Endothelial cell of umbilical vein (primary cell): Measurements from ENCODE around the gene LYPD5. TPM values are rescaled to one million over a fixed set of nuclear protein-coding genes. Genes with fewer than 3 reads are reported as not detected.
A peak's percentile ranks its signal among the peaks of the same experiment; 100 is the strongest.

Experiments
- BruUV-seq: library from RNA; stranded (reverse); fragments of 400-500 nt; replicated peaks from 2 replicates; lab custom pipeline; 2021; lab: Mats Ljungman, UMichigan
- CTCF ChIA-PET: fragments of 300-600, 350-600 bp; sonication (Branson Sonifier 250); formaldehyde crosslinking; loops from one replicate; lab custom pipeline; 2021; ENCODE audit warnings: antibody characterized with exemption, inconsistent platforms; lab: Charles Lee
- POLR2A ChIA-PET: fragments of 300-600, 350-600 bp; sonication (Branson Sonifier 250); formaldehyde crosslinking; loops from one replicate; lab custom pipeline; 2021; ENCODE audit warnings: antibody characterized with exemption, inconsistent platforms; lab: Charles Lee
- DNase-seq: peaks from one replicate; pipeline ENCODE4 v3.0.0-alpha.2; 2011; ENCODE audit warnings: low read depth, low spot score
- FAIRE-seq: peaks from 2 replicates; lab custom pipeline; 2011; peaks lifted over from hg19 to GRCh38; lab: Jason Lieb, UNC
- H2AFZ ChIP-seq: 2 replicates; pipeline ENCODE4 v1.6.0; 2012; ENCODE audit warnings: low read depth, low read length, control low read depth, inconsistent platforms
- H3K27ac ChIP-seq: 2 replicates; pipeline ENCODE4 v1.5.1; 2011; ENCODE audit warnings: low read depth, mild to moderate bottlenecking, control low read depth, low read length, moderate library complexity; ENCODE audit not compliant: insufficient read depth
- H3K27me3 ChIP-seq, 2 experiments: 2 replicates each; pipeline versions ENCODE4 v1.6.0 to v1.6.1; 2011; ENCODE audit warnings: low read length in 2 of 2, mixed read lengths in 1 of 2; ENCODE audit not compliant: control insufficient read depth in 2 of 2, insufficient read depth in 2 of 2
- H3K36me3 ChIP-seq, 2 experiments: 2 replicates in 1 of 2; 3 replicates in 1 of 2; pipeline ENCODE4 v1.5.1; 2011; ENCODE audit warnings: low read length in 2 of 2, mild to moderate bottlenecking in 1 of 2, moderate library complexity in 1 of 2; ENCODE audit not compliant: control insufficient read depth in 2 of 2, insufficient read depth in 2 of 2; ENCODE audit errors: extremely low read depth in 1 of 2
- H3K4me1 ChIP-seq: 3 replicates; pipeline ENCODE4 v1.5.1; 2011; ENCODE audit warnings: mild to moderate bottlenecking, low read length; ENCODE audit not compliant: control insufficient read depth, insufficient read depth; ENCODE audit errors: extremely low read depth
- H3K4me2 ChIP-seq: 2 replicates; pipeline ENCODE4 v1.6.1; 2011; ENCODE audit warnings: low read length, control low read depth, mixed read lengths; ENCODE audit not compliant: insufficient read depth
- H3K4me3 ChIP-seq, 3 experiments: fragments of 200-600 bp in 1 of 3; sonication (generic), shearing (Covaris generic) in 1 of 3; replicated peaks in 1 of 3; 2 replicates each; pipeline ENCODE4 v1.5.1; 2011 to 2016; ENCODE audit warnings: control low read depth in 3 of 3, low read length in 3 of 3, mild to moderate bottlenecking in 2 of 3, inconsistent platforms in 1 of 3, low read depth in 1 of 3, moderate library complexity in 1 of 3; ENCODE audit not compliant: insufficient read depth in 1 of 3
- H3K79me2 ChIP-seq: 2 replicates; pipeline ENCODE4 v1.6.0; 2012; ENCODE audit warnings: low read length, inconsistent platforms; ENCODE audit not compliant: control insufficient read depth, insufficient read depth
- H3K9ac ChIP-seq: replicated peaks from 2 replicates; pipeline ENCODE3; 2011; ENCODE audit warnings: low read length, control low read depth; ENCODE audit not compliant: insufficient read depth; ENCODE audit errors: extremely low read depth
- H3K9me1 ChIP-seq: replicated peaks from 3 replicates; pipeline ENCODE4 v1.6.0; 2011; ENCODE audit warnings: mild to moderate bottlenecking, low read length; ENCODE audit not compliant: control insufficient read depth, insufficient read depth; ENCODE audit errors: extremely low read depth
- H3K9me3 ChIP-seq: replicated peaks from 2 replicates; pipeline ENCODE4 v1.5.1; 2012; ENCODE audit warnings: low read length, inconsistent platforms; ENCODE audit not compliant: control insufficient read depth, insufficient read depth
- H4K20me1 ChIP-seq: replicated peaks from 2 replicates; pipeline ENCODE3; 2011; ENCODE audit warnings: mild to moderate bottlenecking, low read length; ENCODE audit not compliant: control insufficient read depth, insufficient read depth; ENCODE audit errors: extremely low read depth
- CTCF ChIP-seq, 2 donors: IDR thresholded peaks; 1 replicate in 1 of 2; 2 replicates in 1 of 2; pipeline ENCODE4 v1.5.1; 2011; ENCODE audit warnings: low read length in 2 of 2, mild to moderate bottlenecking in 2 of 2, moderate library complexity in 2 of 2, control low read depth in 1 of 2, inconsistent platforms in 1 of 2, low read depth in 1 of 2; ENCODE audit not compliant: insufficient read depth in 1 of 2; ENCODE audit errors: extremely low read depth in 1 of 2
- EZH2 ChIP-seq: IDR thresholded peaks from 2 replicates; pipeline ENCODE4 v1.6.1; 2012; ENCODE audit warnings: borderline replicate concordance, low read depth, mild to moderate bottlenecking, moderate library complexity, low read length, inconsistent platforms; ENCODE audit not compliant: severe bottlenecking
- FOS ChIP-seq: IDR thresholded peaks from 2 replicates; pipeline ENCODE4 v1.6.1; 2011; ENCODE audit warnings: mild to moderate bottlenecking, low read length, moderate library complexity, borderline replicate concordance; ENCODE audit not compliant: insufficient read depth
- GATA2 ChIP-seq: IDR thresholded peaks from 2 replicates; pipeline ENCODE4 v1.7.0; 2011; ENCODE audit warnings: low read depth, mild to moderate bottlenecking, moderate library complexity, mixed read lengths, low read length; ENCODE audit not compliant: insufficient read length, insufficient read depth
- JUN ChIP-seq: IDR thresholded peaks from 2 replicates; pipeline ENCODE4 v1.6.1; 2011; ENCODE audit warnings: borderline replicate concordance, low read depth; ENCODE audit not compliant: insufficient read length, insufficient read depth
- MAX ChIP-seq: IDR thresholded peaks from 2 replicates; pipeline ENCODE4 v1.6.1; 2011; ENCODE audit not compliant: insufficient read depth, insufficient read length
- MYC ChIP-seq: IDR thresholded peaks from one replicate; pipeline ENCODE4 v1.6.1; 2011; ENCODE audit warnings: mild to moderate bottlenecking, low read depth, low read length
- POLR2A ChIP-seq: IDR thresholded peaks from 2 replicates; pipeline ENCODE4 v1.6.1; 2012; ENCODE audit warnings: low read depth, mild to moderate bottlenecking, control low read depth, low read length
- POLR2AphosphoS5 ChIP-seq: IDR thresholded peaks from 2 replicates; pipeline ENCODE4 v1.6.1; 2012; ENCODE audit warnings: low read depth, mild to moderate bottlenecking, control low read depth, low read length, moderate library complexity; ENCODE audit not compliant: insufficient read depth
- dilution Hi-C: fragments of 300-500 bp; cut with MboI; formaldehyde crosslinking; loops from one replicate; pipeline ENCODE4 v1.15.0; 2019; ENCODE audit warnings: low sequenced_read_pairs; ENCODE audit not compliant: extremely low pct_ligation_motif_present
- intact Hi-C: fragments of 100-400 bp; cut with micrococcal nuclease; formaldehyde crosslinking; loops from one replicate; pipeline ENCODE4 v1.10.0; 2022
- polyA plus RNA-seq, 4 experiments: library from polyadenylated mRNA; depleted of rRNA in 3 of 4; stranded (reverse) in 3 of 4; unstranded in 1 of 4; fragments of >200 nt; gene quantifications; 2 replicates each; pipeline versions ENCODE4 v1.2.1 to v1.2.3, GENCODE V29; 2011 to 2012; ENCODE audit warnings: missing spikeins in 1 of 4
- total RNA-seq: library from RNA; stranded (reverse); gene quantifications from 2 replicates; pipeline ENCODE4 v1.2.3, GENCODE V29; 2021

LYPD5 gene
- total and polyA plus RNA-seq, 2 donors (not counting 3 experiments of a cell fraction or from before 2014, with no cell fraction given): 0.28 TPM; not detected in 1

- Histone ChIP-seq H3K27me3 (no peaks in the 10 kb centered on the region), H3K4me2 (no peak overlapping the region), H3K27ac (no peak overlapping the region), H3K4me3 (no peak overlapping the region), H3K9ac (no peak overlapping the region), H2AFZ (peak overlapping the region; percentile 81), H3K79me2 (no peaks in the 10 kb centered on the region), H3K4me1 (peaks cover 28% of the 10 kb centered on the region), H3K36me3 (no peaks in the 10 kb centered on the region), H3K9me1 (no peaks in the 10 kb centered on the region), H3K9me3 (no peaks in the 10 kb centered on the region), H4K20me1 (no peaks in the 10 kb centered on the region)
- peak; percentile 52 for FAIRE-seq
- TF ChIP-seq CTCF (IDR thresholded peaks at IDR 0.05; ENCODE audit: extremely low read depth in 1 of 2, insufficient read depth in 1 of 2, low read depth in 1 of 2, low read length in 2 of 2) (peak in 1 of 2 donors; percentile 10), JUN (no peak), EZH2 (no peak)
- intact Hi-C loops: no loop called here
- CTCF ChIA-PET: interaction anchor here (0.7 to 6.8 kb wide), 6 partner anchors 13 to 35 kb away, joined by 3 to 114 read pairs (median 4); partner anchors contain the start of gene SMG9
- dilution Hi-C loops: no loop called here
- POLR2A ChIA-PET: no interaction called here
- no TSS peak for BruUV-seq
- DNase-seq: no peak
Measured at GRCh38 chr19:43779820-43780219, 22.4 kb downstream of the LYPD5 start.

DNA sequence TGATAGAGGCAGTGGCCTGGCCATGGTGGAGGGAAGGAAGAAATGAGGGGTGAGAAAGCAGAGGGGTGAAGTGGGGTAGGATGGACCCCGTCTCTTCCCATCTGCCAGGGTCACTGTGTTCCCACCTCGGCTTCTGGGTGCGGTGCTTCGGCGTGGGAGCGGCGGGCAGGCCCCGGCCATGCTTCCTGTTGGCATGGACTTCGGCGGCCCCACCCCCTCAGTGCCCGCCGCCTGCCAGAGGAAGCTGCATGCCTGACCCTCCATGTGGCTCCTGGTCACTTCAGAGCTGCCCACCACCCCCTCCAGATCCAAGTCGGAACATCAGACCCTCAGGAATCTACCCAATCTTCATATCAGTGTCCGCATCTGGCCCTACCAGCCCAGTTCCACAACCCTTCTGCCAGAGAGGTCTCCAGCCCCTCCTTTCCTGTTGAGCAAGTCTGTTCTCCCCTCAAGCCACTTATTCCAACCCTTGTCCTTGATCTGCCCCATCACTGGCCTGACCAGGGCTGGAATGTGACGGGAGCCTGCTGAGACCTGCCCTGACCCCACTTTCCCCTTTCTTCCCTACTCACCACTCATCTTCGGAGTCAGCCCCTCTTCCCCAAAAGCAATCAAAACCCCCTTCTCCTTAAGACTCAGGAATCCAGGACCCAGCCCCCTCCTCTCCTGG is 23.0 kb downstream of the LYPD5 start:
- CTCF ChIA-PET: interaction anchor here (0.7 to 6.8 kb wide), 6 partner anchors 13 to 34 kb away, joined by 3 to 114 read pairs (median 4); no protein-coding TSS in a partner anchor
- Histone ChIP-seq H3K9ac (no peak overlapping the region), H2AFZ (peak overlapping the region; percentile 81), H3K27me3 (no peaks in the 10 kb centered on the region), H3K4me3 (no peak overlapping the region), H3K4me2 (no peak overlapping the region), H3K79me2 (no peaks in the 10 kb centered on the region), H3K4me1 (peaks cover 27% of the 10 kb centered on the region), H4K20me1 (no peaks in the 10 kb centered on the region), H3K27ac (no peak overlapping the region), H3K36me3 (no peaks in the 10 kb centered on the region), H3K9me3 (no peaks in the 10 kb centered on the region), H3K9me1 (no peaks in the 10 kb centered on the region)
- dilution Hi-C loops (no loop called here), intact Hi-C loops (no loop called here)
- TF ChIP-seq MYC: no peak
- TF ChIP-seq MAX: no peak
- TF ChIP-seq CTCF (IDR thresholded peaks at IDR 0.05; ENCODE audit: extremely low read depth in 1 of 2, insufficient read depth in 1 of 2, low read depth in 1 of 2, low read length in 2 of 2): no peak
- TF ChIP-seq POLR2A: no peak
- no peak for TF ChIP-seq JUN
- TF ChIP-seq EZH2: no peak
- TF ChIP-seq GATA2: no peak
- no peak for TF ChIP-seq FOS
- TF ChIP-seq POLR2AphosphoS5: no peak
- DNase-seq: no peak
- FAIRE-seq: no peak
- no TSS peak for BruUV-seq
- POLR2A ChIA-PET: no interaction called here
